Skeletal muscle satellite cell (primary cell): ENCODE data around the gene TCEAL3.
"Not testable (repeated sequence)": the region's sequence is repeated elsewhere in the genome, so short reads cannot be mapped to it uniquely, and the experiment has no call there.

Source experiments
- H3K27me3 ChIP-seq: 2 replicates; pipeline ENCODE4 v1.7.0; 2013; ENCODE audit warnings: low read length; ENCODE audit not compliant: control insufficient read depth, insufficient read depth
- H3K36me3 ChIP-seq: 2 replicates; pipeline ENCODE4 v1.7.0; 2013; ENCODE audit warnings: mild to moderate bottlenecking, control low read depth, low read length; ENCODE audit not compliant: insufficient read depth
- H3K4me1 ChIP-seq: 2 replicates; pipeline ENCODE4 v1.7.0; 2013; ENCODE audit warnings: low read length; ENCODE audit not compliant: control insufficient read depth, insufficient read depth
- H3K4me2 ChIP-seq: 2 replicates; pipeline ENCODE4 v1.7.0; 2013; ENCODE audit warnings: mild to moderate bottlenecking, low read length
- H3K4me3 ChIP-seq: 2 replicates; pipeline ENCODE4 v1.7.0; 2013; ENCODE audit warnings: low read length
- H3K9ac ChIP-seq: 2 replicates; pipeline ENCODE4 v1.7.0; 2013; ENCODE audit warnings: mild to moderate bottlenecking, low read depth, low read length, moderate library complexity
- H3K9me3 ChIP-seq: replicated peaks from 2 replicates; pipeline ENCODE4 v1.7.0; 2013; ENCODE audit warnings: mild to moderate bottlenecking, control low read depth, low read length

TCEAL3 gene

DNA sequence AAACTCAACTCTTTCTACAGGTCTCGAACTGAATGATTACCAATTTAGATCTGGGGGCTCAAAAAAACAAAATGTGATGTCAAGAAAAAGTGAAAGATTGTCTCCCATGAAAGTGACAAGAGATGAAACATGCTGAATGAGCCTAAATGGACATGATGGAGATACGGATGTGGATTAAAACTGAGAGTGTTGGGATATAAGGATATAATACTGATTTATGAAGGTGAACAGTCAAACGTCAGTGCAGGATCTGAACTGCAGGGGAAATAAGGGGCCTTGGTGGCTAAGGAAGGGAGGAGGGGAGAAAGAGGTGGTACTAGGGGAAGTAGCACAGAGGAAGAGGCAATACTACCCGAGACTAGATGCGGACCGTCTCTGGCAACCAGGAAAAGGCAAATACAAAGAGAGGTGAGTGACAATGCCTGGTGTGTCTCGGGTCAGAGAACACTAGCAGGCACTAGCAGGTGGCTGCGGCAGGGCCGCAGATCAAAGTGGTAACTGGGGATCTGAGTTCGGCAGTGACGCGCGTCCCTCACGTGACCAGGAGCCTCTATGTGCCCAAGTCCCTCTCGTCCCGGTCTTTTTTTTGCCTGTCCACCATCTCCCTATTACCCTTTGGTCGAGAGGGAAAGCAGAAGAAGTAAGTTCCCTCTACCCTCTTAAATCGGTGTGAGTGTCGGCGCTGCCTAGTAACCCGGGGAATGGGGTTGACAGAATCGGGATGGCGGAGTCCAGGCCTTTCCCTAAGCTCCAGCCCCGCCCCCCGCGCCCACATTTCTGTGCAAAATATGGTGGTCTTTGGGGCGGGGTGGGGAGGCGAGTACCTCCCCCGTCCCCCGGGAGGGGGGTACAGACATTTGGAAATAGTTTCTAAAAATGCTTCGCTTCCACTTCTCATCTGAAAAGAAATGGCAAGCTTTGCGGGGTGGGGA, 20.9 kb downstream of the TCEAL3 start, which contains the start of gene TCEAL1:
Gene TCEAL1 (plus strand): TSS at position 590 of the 932 bp plus-strand sequence. CDS start 942 bp downstream, outside the sequence.
- Histone ChIP-seq H3K9ac (peak within 1 kb of the TSS; percentile 94), H3K4me1 (peaks cover 4% of the 10 kb centered on the region), H3K9me3 (no peaks in the 10 kb centered on the region), H3K4me3 (peak within 1 kb of the TSS; percentile 79), H3K4me2 (peak within 1 kb of the TSS; percentile 86), H3K27me3 (no peaks in the 10 kb centered on the region), H3K36me3 (no peaks in the 10 kb centered on the region)

DNA sequence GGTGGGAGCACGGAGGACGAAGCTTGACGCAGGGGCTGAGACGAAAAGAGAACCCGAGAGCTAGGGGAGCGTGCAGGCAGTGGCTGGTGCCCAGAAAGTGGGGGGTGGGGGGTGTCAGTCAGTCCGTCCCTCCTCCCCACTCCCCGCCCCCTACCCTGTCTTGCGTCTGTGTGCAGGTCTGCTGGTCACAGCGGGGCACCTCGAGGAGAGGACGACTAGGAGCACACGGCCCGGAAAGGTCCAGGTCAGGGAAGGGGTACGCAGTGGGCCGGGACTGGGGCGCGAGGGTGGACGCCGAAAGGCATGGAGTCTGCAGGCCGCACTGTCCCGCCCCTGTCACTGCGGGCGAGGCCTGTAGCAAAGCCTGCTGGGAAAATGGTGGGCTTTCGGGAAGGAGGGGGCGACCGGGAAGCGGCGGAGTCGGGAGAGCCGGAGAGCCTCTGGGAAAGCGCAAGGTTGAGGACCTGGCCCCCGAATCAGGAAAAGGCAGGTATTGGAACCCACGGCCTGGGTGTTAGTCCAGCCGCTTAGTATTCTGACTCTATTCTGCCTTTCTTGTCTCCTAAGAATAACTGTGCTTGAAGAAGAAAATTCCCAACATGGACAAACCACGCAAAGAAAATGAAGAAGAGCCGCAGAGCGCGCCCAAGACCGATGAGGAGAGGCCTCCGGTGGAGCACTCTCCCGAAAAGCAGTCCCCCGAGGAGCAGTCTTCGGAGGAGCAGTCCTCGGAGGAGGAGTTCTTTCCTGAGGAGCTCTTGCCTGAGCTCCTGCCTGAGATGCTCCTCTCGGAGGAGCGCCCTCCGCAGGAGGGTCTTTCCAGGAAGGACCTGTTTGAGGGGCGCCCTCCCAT, 21.8 kb downstream of the TCEAL3 start:
- Histone ChIP-seq H3K27me3 (no peaks in the 10 kb centered on the region), H3K4me2 (peak overlapping the region; percentile 86), H3K4me3 (peak overlapping the region; percentile 79), H3K36me3 (no peaks in the 10 kb centered on the region), H3K9me3 (no peaks in the 10 kb centered on the region), H3K9ac (peak overlapping the region; percentile 94), H3K4me1 (peaks cover 4% of the 10 kb centered on the region)

GRCh38 chrX:103630171-103630511, 22.4 kb downstream of the TCEAL3 start:
- Histone ChIP-seq H3K9me3 (no peaks in the 10 kb centered on the region), H3K9ac (peak overlapping the region; percentile 94)

DNA sequence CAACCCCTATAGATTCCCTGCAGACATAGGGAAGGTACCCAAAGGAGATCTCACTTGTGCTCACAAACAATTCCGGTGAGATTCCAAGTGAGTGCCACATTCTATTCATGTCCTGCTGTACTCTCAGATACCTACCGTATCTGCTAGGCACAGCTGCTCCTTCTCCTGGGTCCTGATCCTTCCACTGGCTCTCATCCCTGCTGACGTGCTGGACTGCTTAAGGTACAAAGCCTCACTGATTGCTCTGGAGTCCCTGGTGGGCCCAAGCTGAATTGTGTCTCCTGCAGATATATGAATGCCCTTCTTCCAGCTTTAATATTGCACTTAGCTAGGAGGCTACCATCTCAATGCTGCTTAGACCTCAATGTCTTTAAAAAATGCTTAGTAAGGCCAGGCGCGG, 23.4 kb downstream of the TCEAL3 start:
- Histone ChIP-seq H3K9me3 (no peaks in the 10 kb centered on the region), H3K27me3 (no peaks in the 10 kb centered on the region), H3K4me2 (peak overlapping the region; percentile 86), H3K36me3 (no peaks in the 10 kb centered on the region), H3K4me1 (peaks cover 9% of the 10 kb centered on the region), H3K9ac (no peak overlapping the region), H3K4me3 (peak overlapping the region; percentile 43)

More at GRCh38 chrX:103630171-103630511, 22.4 kb downstream of the TCEAL3 start:
- Histone ChIP-seq H3K4me1 (peaks cover 4% of the 10 kb centered on the region), H3K4me2 (peak overlapping the region; percentile 86), H3K27me3 (no peaks in the 10 kb centered on the region), H3K36me3 (no peaks in the 10 kb centered on the region), H3K4me3 (peak overlapping the region; percentile 79)

DNA sequence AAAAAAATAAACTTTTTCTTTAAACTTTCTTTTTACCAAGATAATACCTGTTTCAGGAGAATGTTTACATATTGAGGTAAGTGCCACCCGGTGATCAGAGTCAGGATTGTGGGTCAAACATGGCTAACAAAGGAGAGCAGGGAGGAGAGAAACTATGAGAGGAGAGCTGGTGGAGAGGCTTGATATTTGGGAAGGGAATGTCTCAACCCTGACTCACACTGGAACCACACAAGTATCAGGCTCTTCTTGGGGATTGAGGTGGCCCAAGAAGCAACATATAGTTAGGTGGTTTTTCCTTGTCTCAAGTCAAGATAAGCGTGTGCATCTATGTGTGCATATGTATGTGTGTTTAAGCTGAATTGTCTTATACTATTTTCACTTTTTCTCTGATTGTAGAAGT, 27.7 kb downstream of the TCEAL3 start:
- Histone ChIP-seq H3K27me3 (no peaks in the 10 kb centered on the region), H3K9ac (no peak overlapping the region), H3K4me3 (no peak overlapping the region), H3K4me2 (no peak overlapping the region), H3K4me1 (peaks cover 34% of the 10 kb centered on the region), H3K9me3 (no peaks in the 10 kb centered on the region), H3K36me3 (no peaks in the 10 kb centered on the region)

GRCh38 chrX:103637604-103638338, 30.0 kb downstream of the TCEAL3 start:
- H3K9me3 ChIP-seq = no peaks in the 10 kb centered on the region
- no peak overlapping the region for H3K9ac ChIP-seq
- H3K36me3 ChIP-seq = no peaks in the 10 kb centered on the region
- H3K4me1 ChIP-seq = peaks cover 41% of the 10 kb centered on the region
- H3K4me3 ChIP-seq = no peak overlapping the region
- no peaks in the 10 kb centered on the region for H3K27me3 ChIP-seq
- no peak overlapping the region for H3K4me2 ChIP-seq

- H3K4me1 ChIP-seq = peaks cover 41% of the 10 kb centered on the region
- H3K9me3 ChIP-seq, H3K27me3 ChIP-seq, H3K9ac ChIP-seq, H3K4me2 ChIP-seq, H3K4me3 ChIP-seq, H3K36me3 ChIP-seq: not testable (repeated sequence)
These were observed 30.9 kb downstream of the TCEAL3 start for GRCh38 chrX:103638479-103639346.

DNA sequence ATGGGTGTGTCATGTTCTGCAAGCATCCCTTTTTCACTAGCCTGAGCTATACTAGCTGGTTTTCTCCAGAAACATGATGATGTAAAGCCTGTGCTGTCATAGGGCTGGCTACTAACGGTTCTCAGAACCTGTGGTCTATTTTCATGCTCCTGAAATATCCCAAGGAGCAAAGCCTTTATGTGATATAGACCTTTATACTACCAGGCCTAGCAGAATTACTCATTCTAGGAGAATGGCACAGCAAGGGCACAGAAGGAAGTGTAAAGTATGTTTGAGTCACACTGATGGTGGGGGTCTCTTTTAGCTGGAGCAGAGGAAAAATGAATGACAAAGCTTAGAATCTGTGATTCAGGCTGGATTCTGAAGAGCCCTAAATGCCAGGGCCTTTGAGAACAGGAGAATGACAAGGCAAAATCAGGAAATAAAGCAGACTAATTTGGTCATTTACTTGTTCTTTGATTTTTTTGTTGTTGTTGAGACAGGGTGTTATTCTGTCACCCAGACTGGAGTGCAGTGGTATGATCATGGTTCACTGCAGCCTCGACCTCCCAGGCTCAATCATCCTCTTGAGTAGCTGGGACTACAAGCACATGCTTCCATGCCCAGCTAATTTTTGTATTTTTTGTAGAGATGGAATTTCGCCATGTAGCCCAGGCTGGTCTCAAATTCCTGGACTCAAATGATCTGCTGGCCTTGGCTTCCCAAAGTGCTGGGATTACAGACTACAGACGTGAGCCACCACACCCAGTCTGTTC, 32.8 kb downstream of the TCEAL3 start:
- Histone ChIP-seq H3K36me3 (no peaks in the 10 kb centered on the region), H3K4me2 (no peak overlapping the region), H3K9ac (peak overlapping the region; percentile 19), H3K4me1 (peaks cover 37% of the 10 kb centered on the region), H3K27me3 (peaks cover 4% of the 10 kb centered on the region), H3K9me3 (no peaks in the 10 kb centered on the region), H3K4me3 (no peak overlapping the region)

DNA sequence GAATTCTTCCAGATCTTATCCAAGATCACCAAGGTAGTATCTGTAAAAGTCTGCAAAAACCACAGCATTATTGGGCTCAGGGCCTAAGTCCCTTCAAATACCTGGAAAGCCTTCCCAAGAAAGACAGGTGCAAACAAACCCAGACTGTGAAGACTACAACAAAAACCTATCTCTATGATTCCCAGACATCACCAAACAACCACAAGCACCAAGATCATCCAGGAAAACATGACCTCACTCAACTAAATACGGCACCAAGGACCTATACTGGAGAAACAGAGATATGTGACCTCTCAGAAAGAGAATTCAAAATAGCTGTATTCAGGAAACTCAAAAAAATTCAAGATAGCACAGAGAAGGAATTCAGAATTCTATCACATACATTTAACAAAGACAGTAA, 36.4 kb downstream of the TCEAL3 start:
- Histone ChIP-seq H3K4me3 (no peak overlapping the region), H3K9ac (no peak overlapping the region), H3K4me2 (no peak overlapping the region), H3K27me3 (peaks cover 4% of the 10 kb centered on the region), H3K36me3 (no peaks in the 10 kb centered on the region), H3K4me1 (peaks cover 20% of the 10 kb centered on the region), H3K9me3 (no peaks in the 10 kb centered on the region)

- Histone ChIP-seq H3K4me3 (no peak overlapping the region), H3K9ac (no peak overlapping the region), H3K4me2 (no peak overlapping the region), H3K36me3 (no peaks in the 10 kb centered on the region), H3K9me3 (no peaks in the 10 kb centered on the region), H3K27me3 (peaks cover 4% of the 10 kb centered on the region), H3K4me1 (peaks cover 5% of the 10 kb centered on the region)
These were observed 39.9 kb downstream of the TCEAL3 start for GRCh38 chrX:103647630-103648029.
